Retinal pigment epithelial cell (primary cell): Measurements from ENCODE around the gene CENPW.

Source experiments
- DNase-seq: peaks from one replicate; pipeline ENCODE4 v3.0.0-alpha.2; 2010; ENCODE audit warnings: low read depth
- H3K4me3 ChIP-seq: 2 replicates; pipeline ENCODE4 v1.5.1; 2011; ENCODE audit warnings: mild to moderate bottlenecking, low read length, control low read depth, moderate library complexity
- TF ChIP-seq, protein P1 (sequence below): conservative IDR thresholded peaks from 2 replicates; pipeline ENCODE4 v1.5.1; 2011; ENCODE audit warnings: low read depth, low read length, control low read depth, inconsistent platforms

CENPW gene

GRCh38 chr6:126339796-126340609 is at the start of gene CENPW:
TSS of gene CENPW (plus strand) at chr6:126340115. CDS start at chr6:126340274, 159 bp downstream.
- peak; percentile 29 for DNase-seq
- H3K4me3 ChIP-seq, result peak within 1 kb of the TSS; percentile 100
- TF ChIP-seq, protein P1, sequence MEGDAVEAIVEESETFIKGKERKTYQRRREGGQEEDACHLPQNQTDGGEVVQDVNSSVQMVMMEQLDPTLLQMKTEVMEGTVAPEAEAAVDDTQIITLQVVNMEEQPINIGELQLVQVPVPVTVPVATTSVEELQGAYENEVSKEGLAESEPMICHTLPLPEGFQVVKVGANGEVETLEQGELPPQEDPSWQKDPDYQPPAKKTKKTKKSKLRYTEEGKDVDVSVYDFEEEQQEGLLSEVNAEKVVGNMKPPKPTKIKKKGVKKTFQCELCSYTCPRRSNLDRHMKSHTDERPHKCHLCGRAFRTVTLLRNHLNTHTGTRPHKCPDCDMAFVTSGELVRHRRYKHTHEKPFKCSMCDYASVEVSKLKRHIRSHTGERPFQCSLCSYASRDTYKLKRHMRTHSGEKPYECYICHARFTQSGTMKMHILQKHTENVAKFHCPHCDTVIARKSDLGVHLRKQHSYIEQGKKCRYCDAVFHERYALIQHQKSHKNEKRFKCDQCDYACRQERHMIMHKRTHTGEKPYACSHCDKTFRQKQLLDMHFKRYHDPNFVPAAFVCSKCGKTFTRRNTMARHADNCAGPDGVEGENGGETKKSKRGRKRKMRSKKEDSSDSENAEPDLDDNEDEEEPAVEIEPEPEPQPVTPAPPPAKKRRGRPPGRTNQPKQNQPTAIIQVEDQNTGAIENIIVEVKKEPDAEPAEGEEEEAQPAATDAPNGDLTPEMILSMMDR, result no peak

GRCh38 chr6:126293891-126294524 is 45.9 kb upstream of the CENPW start:
- no peak for DNase-seq
- no peak overlapping the region for H3K4me3 ChIP-seq
- TF ChIP-seq, protein P1, result no peak

DNA sequence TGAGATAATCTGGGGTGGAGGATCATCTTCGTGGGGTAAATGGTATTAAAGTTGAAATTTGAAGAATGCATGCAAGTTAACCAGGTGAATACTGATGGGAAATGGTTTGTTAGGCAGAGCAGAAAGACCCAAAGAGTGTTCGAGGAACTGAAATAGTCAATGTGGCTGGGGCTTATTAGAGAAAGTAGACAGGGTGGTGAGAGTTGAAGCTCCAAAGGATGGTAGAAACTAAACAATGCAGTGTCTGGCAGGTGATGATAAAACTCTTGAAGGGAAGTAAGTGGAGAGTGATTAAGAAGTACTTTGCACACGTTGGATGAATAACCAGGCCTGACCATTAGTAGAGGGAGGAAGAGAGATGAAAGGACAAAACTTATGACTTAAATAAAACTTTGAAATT is 39.8 kb upstream of the CENPW start:
- H3K4me3 ChIP-seq, result no peak overlapping the region
- DNase-seq, result no peak
- TF ChIP-seq, protein P1, result no peak

DNA sequence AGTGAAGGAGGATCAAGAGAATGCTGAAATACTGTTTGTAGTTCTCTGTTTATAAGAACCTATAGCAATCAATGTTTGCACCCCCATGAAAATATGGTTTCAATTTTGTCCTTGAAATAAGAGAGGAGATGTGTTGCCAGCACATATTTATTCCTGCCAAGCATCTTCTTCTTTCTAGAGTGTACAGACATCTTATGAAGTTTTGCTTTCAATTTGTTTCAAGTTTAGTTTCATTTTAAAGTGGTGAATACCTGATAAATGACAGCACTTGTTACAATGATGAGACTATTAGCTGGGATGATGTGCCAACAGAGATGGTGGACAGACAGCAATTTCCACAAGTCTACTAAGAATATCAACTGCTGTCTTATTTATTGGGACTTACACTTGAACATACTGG is 39.2 kb upstream of the CENPW start:
- TF ChIP-seq, protein P1, result no peak
- DNase-seq, result no peak
- H3K4me3 ChIP-seq, result no peak overlapping the region

- TF ChIP-seq, protein P1, result no peak
- H3K4me3 ChIP-seq, result no peak overlapping the region
- peak; percentile 0 for DNase-seq
These were observed 37.7 kb upstream of the CENPW start for GRCh38 chr6:126302191-126302590.

GRCh38 chr6:126307849-126308248 is 32.1 kb upstream of the CENPW start:
- no peak overlapping the region for H3K4me3 ChIP-seq
- TF ChIP-seq, protein P1, result no peak
- peak; percentile 56 for DNase-seq

DNA sequence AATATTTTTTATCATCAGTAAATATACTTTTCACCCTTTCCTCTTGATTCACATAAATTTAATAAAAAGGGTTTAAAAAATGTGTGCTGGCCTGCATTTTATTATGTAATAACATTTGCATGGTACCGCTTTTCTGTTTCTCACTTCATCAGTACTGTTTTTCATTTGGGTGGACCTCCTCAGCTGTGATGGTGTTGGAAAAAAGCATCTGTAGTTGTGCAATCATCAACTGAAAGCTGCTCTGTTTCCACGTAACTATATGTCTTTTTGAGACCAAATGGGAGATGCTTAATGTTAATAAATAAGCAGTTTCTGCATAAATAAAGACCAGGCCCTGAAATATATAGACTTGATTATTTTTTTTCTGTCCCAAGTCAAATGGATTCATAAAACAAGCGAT is 31.6 kb upstream of the CENPW start:
- no peak overlapping the region for H3K4me3 ChIP-seq
- TF ChIP-seq, protein P1, result no peak
- DNase-seq, result no peak
